Adipose tissue (tissue), 3 donors: Measurements from ENCODE around the gene CALR3. TPM values are rescaled to one million over a fixed set of nuclear protein-coding genes. Genes with fewer than 3 reads are reported as not detected.
"Not testable (repeated sequence)": the region's sequence is repeated elsewhere in the genome, so short reads cannot be mapped to it uniquely, and the experiment has no call there.

Experiments used
- H3K27ac ChIP-seq: one replicate; pipeline ENCODE4 v1.5.1; 2013; ENCODE audit warnings: low read depth, low read length
- WGBS, 3 donors: extraction: QIAGEN DNeasy Blood & Tissue Kit; methylation state at CpG; one replicate each; pipeline ENCODE4 v1.1.7; 2013; 5-methylcytosine and 5-hydroxymethylcytosine counted together
- polyA plus RNA-seq, 3 donors: library from polyadenylated mRNA; stranded (reverse); fragments of 200-250 nt; gene quantifications; one replicate each; pipeline ENCODE4 v1.2.3, GENCODE V29; 2013
- donor health status: healthy with polysubstance abuse.
- donor health status: Bipolar disorder and iron deficiency.
- donor health status: healthy.

Gene CALR3
- not detected for polyA plus RNA-seq

DNA sequence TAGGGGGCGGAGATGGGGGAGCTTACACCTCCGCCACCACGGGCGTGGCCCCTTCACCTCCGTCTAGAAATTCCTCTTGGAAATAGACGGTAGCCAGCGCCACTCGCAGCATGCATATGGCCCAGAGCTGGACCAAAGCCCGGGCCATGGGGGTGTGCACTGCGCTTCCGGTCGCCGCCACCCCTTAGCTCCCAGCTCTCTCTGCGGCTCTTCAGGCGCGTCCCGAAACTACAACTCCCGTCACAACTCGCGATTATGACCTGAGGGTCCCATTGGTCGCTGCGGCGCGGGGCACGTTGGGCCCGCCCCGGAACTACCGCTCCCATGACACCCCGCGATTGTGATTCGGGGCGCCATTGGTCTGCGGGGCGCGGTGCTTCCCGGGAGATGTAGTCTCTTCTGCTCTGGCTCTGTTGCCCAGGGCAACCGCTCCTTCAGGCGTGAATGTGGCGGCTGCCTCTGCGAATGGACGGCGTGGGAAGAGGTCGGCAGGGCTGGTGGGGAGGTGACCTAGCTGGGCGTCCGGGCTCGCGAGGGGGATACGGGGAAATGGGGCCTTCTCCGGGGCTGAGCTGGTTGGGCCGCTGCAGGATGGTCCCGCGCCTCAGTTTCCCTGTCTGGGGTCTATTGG lies at the start of gene CALR3, which contains the start of gene C19orf44:
CALR3 (minus strand) TSS at position 186 of the 631 bp plus-strand sequence; CDS start at position 148, 38 bp downstream.
C19orf44 (plus strand) TSS at position 413 of the 631 bp plus-strand sequence. CDS start 4,399 bp downstream, outside the sequence.
- H3K27ac ChIP-seq: no peak within 1 kb of the TSS
- WGBS, 3 donors: 0 to 1% (median 1%) methylated on average over 50 to 52 of the region's 52 CpGs

- H3K27ac ChIP-seq: no peak overlapping the region
- WGBS, 3 donors: 87 to 93% (median 89%) methylated on average over 11 of the region's 11 CpGs
Measured at GRCh38 chr19:16544473-16545231, 48.7 kb upstream of the CALR3 start.

DNA sequence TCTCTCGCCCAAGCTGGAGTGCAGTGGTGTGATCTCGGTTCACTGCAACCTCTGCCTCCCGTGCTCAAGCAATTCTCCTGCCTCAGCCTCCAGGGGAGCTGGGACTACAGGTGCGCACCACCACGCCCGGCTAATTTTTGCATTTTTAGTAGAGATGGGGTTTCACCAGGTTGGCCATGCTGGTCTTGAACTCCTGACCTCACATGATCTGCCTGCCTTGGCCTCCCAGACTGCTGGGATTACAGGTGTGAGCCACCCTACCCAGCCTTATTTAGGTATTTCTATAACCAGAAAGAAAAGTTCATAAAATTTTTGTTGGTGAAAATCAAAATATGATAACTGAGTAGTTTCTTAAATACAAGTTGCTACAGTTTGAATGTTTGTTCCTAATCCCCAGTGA lies 47.8 kb upstream of the CALR3 start:
- not testable (repeated sequence) for H3K27ac ChIP-seq
- WGBS, 3 donors: 84 to 91% (median 88%) methylated on average over 6 of the region's 6 CpGs

- H3K27ac ChIP-seq: no peak overlapping the region
- WGBS, 3 donors: 1 to 6% (median 5%) methylated on average over 15 of the region's 15 CpGs
Measured at GRCh38 chr19:16542910-16543472, 47.0 kb upstream of the CALR3 start.

DNA sequence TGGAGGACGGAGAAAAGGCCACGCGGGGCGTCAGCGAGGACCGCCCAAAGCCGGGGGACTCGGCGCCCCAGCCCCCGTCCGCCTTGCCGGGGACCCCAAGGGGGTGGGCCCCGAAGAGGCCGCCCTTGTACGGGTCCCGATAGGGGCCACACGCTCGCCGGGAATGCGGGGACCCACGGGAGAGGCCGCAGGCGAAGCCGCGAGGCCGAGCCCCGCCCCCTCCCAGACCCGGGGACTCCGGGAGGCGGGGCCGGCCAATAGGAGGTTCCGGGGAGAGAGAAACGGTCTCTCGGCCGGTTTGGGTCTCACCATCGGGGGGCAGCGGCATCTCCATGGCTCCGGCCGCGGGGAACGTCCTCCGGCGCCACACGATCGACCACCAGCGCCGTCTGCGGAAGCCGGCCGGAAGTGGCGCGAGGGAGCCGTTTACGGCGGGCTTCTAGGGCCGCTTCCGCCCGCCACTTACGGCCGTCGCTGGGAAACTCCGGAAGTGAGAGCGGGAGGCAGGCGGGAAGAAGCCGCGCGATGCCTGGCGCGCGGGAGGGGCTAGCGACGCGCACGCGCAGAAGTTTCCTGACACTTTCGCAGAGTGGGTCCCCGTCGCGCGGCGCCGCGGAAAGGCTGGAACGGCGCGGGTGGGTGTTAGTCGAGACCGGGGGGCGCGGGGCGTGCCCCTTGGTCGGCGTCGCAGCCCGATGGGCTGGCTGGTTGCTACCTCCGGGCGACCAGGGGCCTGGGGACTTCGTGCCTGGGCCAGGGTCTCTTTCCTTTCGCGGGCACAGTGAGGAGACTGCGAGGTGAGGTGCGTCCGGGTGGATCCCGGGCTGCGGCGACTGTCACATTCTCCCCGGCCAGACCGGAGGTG lies 46.3 kb upstream of the CALR3 start, which contains the start of gene CHERP:
CHERP (minus strand) TSS at position 393 of the 865 bp plus-strand sequence; CDS start at position 334, 59 bp downstream.
- WGBS, 3 donors: 0% methylated on average over 82 to 108 of the region's 108 CpGs
- peak within 1 kb of the TSS; percentile 60 for H3K27ac ChIP-seq

- 1 to 2% (median 2%) methylated on average over 29 of the region's 29 CpGs for WGBS, 3 donors
- no peak overlapping the region for H3K27ac ChIP-seq
Measured at GRCh38 chr19:16541526-16542044, 45.6 kb upstream of the CALR3 start.

DNA sequence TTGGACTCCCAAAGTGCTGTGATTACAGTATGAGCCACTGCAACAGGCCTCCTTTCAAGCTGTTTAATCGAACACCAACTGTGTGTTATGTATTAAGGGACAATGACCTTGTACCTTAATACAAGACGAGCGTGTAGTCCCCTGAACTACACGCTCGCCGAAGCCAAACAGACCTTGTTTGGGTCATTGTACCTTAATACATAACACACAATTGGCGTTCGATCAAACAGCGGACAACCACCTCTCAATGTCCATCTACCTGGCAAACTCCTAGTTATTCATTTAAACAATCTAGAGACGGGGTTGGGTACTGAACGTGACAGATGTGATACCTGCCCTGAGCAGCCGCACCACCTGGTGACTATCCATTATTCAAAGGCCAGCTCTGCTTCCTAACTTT lies 45.0 kb upstream of the CALR3 start:
- no peak overlapping the region for H3K27ac ChIP-seq
- 58 to 83% (median 82%) methylated on average over 12 of the region's 12 CpGs for WGBS, 3 donors

- no peak overlapping the region for H3K27ac ChIP-seq
- 87 to 94% (median 92%) methylated on average over 13 of the region's 13 CpGs for WGBS, 3 donors
Measured at GRCh38 chr19:16537111-16537510, 41.1 kb upstream of the CALR3 start.

DNA sequence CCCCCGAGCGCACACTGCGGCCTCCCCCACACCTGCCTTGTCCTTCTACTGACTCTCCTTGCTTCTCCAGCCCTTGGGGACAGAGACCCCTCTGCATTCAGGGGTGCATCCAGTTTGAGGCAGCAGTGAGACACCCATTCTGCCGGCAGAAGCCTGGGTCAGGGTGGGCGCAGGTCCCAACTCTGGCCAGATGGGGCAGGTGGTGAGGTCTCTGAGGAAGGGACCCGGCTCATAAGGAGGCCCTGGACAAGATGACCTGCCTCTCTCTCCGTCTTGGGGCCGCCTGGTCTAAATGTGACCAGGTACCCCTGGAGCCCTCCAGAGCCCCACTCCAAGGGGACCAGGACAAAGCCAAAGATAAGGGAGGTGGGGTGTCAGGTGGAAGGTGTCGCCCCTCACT lies 40.2 kb upstream of the CALR3 start:
- 90 to 95% (median 93%) methylated on average over 7 to 9 of the region's 9 CpGs for WGBS, 3 donors

GRCh38 chr19:16535381-16535780 lies 39.4 kb upstream of the CALR3 start:
- no peak overlapping the region for H3K27ac ChIP-seq
- WGBS, 3 donors: 94 to 97% (median 96%) methylated on average over 11 to 18 of the region's 18 CpGs

More for the DNA sequence above, 40.2 kb upstream of the CALR3 start:
- H3K27ac ChIP-seq: no peak overlapping the region

- 91 to 94% (median 94%) methylated on average over 47 of the region's 47 CpGs for WGBS, 3 donors
- no peak overlapping the region for H3K27ac ChIP-seq
Measured at GRCh38 chr19:16532440-16533234, 36.7 kb upstream of the CALR3 start.

GRCh38 chr19:16531380-16531669 lies 35.4 kb upstream of the CALR3 start:
- WGBS, 3 donors: 96 to 97% (median 96%) methylated on average over 12 of the region's 12 CpGs
- no peak overlapping the region for H3K27ac ChIP-seq

GRCh38 chr19:16530540-16531379 lies 34.8 kb upstream of the CALR3 start:
- H3K27ac ChIP-seq: no peak overlapping the region
- 91 to 95% (median 92%) methylated on average over 37 to 43 of the region's 43 CpGs for WGBS, 3 donors

GRCh38 chr19:16529466-16530144 lies 33.6 kb upstream of the CALR3 start:
- no peak overlapping the region for H3K27ac ChIP-seq
- WGBS, 3 donors: 91 to 95% (median 92%) methylated on average over 23 to 25 of the region's 25 CpGs

- 80 to 96% (median 89%) methylated on average over 12 of the region's 12 CpGs for WGBS, 3 donors
- no peak overlapping the region for H3K27ac ChIP-seq
Measured at GRCh38 chr19:16527971-16528521, 32.1 kb upstream of the CALR3 start.

DNA sequence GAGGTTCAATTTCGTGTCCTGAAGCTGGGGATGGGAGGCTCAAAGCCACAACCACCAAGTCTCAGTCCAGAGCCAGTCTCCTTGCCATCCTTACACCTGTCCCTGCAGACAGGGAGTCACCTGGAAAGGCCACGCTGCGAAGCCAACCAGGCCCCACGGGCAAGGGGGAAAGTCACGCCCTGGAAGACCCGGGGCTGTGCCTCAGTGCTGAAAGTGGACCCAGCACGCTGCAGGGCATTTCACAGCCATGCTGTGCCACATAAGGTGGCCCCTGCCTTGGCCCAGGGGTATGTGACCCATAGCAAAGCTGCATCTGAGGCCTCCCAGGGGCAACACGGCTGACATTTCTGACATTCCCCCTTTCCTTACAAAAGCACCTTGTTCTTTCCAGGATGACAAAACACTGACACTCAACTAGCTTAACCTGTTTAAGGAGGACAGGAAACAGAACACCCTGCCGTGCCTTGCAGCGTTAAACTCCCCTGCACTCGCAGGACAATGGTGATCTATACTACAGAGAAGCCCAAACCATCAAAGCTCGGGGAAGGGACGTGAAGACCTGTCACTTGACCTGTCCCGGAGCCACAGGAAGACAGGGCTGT lies 31.5 kb upstream of the CALR3 start:
- WGBS, 3 donors: 76 to 85% (median 83%) methylated on average over 14 of the region's 14 CpGs
- no peak overlapping the region for H3K27ac ChIP-seq
